ENCODE results near the gene BLTP3A. TPM values are rescaled to one million over a fixed set of nuclear protein-coding genes. Genes with fewer than 3 reads are reported as not detected.
"Not testable (repeated sequence)": the region's sequence is repeated elsewhere in the genome, so short reads cannot be mapped to it uniquely, and the experiment has no call there.

BLTP3A gene
- polyA plus RNA-seq, 1 donor from 2014 or later: 11.2 TPM

DNA sequence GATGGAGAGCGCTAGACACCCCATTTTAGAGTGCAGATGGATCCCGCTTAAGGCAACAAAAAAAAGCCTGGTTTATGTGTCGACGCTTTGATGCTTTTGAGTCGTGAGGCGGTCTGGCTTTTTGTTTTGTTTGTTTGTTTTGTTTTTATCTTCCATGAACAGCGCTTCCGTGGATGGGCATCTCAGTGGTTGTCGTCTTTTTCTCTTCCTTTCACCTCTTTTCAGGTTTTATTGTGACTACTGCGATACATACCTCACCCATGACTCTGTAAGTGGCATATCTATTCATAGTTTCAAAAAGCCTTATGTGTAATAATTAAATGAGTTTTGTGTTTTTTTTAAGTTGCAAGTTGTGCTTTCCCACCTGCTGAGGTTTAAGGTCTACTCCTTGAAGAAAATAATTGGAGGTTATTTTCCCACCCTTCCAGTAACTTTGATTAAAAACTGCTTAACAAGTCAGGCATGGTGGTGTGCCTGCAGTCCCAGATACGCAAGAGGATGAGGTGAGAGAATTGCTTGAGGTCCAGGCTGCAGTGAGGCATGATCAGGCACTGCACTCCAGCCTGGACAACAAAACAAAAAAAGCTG is 34.1 kb upstream of the BLTP3A start:
- Histone ChIP-seq H3K9me2 (ENCODE audit: insufficient read depth, low read length) (no peaks in the 10 kb centered on the region), H3K9ac (ENCODE audit: low read length) (peak overlapping the region; percentile 86), H3K9me3 (ENCODE audit: low read length) (no peaks in the 10 kb centered on the region), H3K27me3 (ENCODE audit: insufficient read depth, low read depth, low read length) (no peaks in the 10 kb centered on the region), H3K27ac (ENCODE audit: low read length) (peak overlapping the region; percentile 90), H3K79me2 (replicated peaks; ENCODE audit: insufficient read depth, low read length) (peaks cover 24% of the 10 kb centered on the region), H2AFZ (ENCODE audit: low read depth, low read length) (peak overlapping the region; percentile 83), H3K36me3 (ENCODE audit: insufficient read depth, low read length) (no peaks in the 10 kb centered on the region), H3F3A (ENCODE audit: insufficient read depth, low read length, poor library complexity, severe bottlenecking) (no peaks in the 10 kb centered on the region), H3K4me2 (ENCODE audit: low read length) (peak overlapping the region; percentile 96), H4K20me1 (ENCODE audit: insufficient read depth) (no peaks in the 10 kb centered on the region), H3K4me3 (ENCODE audit: low read length) (peak overlapping the region; percentile 84)
- peak; percentile 8 for TF ChIP-seq MXI1 (conservative IDR thresholded peaks at IDR 0.05; ENCODE audit: poor library complexity, severe bottlenecking)
- TF ChIP-seq, protein P1, sequence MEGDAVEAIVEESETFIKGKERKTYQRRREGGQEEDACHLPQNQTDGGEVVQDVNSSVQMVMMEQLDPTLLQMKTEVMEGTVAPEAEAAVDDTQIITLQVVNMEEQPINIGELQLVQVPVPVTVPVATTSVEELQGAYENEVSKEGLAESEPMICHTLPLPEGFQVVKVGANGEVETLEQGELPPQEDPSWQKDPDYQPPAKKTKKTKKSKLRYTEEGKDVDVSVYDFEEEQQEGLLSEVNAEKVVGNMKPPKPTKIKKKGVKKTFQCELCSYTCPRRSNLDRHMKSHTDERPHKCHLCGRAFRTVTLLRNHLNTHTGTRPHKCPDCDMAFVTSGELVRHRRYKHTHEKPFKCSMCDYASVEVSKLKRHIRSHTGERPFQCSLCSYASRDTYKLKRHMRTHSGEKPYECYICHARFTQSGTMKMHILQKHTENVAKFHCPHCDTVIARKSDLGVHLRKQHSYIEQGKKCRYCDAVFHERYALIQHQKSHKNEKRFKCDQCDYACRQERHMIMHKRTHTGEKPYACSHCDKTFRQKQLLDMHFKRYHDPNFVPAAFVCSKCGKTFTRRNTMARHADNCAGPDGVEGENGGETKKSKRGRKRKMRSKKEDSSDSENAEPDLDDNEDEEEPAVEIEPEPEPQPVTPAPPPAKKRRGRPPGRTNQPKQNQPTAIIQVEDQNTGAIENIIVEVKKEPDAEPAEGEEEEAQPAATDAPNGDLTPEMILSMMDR (IDR thresholded peaks at IDR 0.05; ENCODE audit: poor library complexity, severe bottlenecking): no peak

GRCh38 chr6:34760108-34760507 is 31.8 kb upstream of the BLTP3A start:
- no peaks in the 10 kb centered on the region for H3K27me3 ChIP-seq (ENCODE audit: insufficient read depth, low read depth, low read length)
- H3K27ac ChIP-seq (ENCODE audit: low read length): no peak overlapping the region
- peaks cover 24% of the 10 kb centered on the region for H3K79me2 ChIP-seq (replicated peaks; ENCODE audit: insufficient read depth, low read length)
- no peaks in the 10 kb centered on the region for H3K9me3 ChIP-seq (ENCODE audit: low read length)
- TF ChIP-seq, protein P1 (IDR thresholded peaks at IDR 0.05; ENCODE audit: poor library complexity, severe bottlenecking): no peak
- TF ChIP-seq EP300 (conservative IDR thresholded peaks at IDR 0.05; ENCODE audit: poor library complexity, severe bottlenecking): no peak
- TF ChIP-seq POLR2AphosphoS5 (IDR thresholded peaks at IDR 0.05): no peak
- TF ChIP-seq TAF1 (IDR thresholded peaks at IDR 0.05; ENCODE audit: low read depth): no peak
- TF ChIP-seq RAD21 (conservative IDR thresholded peaks at IDR 0.05): no peak
- no peak for TF ChIP-seq MXI1 (conservative IDR thresholded peaks at IDR 0.05; ENCODE audit: poor library complexity, severe bottlenecking)
- TF ChIP-seq, protein P2, sequence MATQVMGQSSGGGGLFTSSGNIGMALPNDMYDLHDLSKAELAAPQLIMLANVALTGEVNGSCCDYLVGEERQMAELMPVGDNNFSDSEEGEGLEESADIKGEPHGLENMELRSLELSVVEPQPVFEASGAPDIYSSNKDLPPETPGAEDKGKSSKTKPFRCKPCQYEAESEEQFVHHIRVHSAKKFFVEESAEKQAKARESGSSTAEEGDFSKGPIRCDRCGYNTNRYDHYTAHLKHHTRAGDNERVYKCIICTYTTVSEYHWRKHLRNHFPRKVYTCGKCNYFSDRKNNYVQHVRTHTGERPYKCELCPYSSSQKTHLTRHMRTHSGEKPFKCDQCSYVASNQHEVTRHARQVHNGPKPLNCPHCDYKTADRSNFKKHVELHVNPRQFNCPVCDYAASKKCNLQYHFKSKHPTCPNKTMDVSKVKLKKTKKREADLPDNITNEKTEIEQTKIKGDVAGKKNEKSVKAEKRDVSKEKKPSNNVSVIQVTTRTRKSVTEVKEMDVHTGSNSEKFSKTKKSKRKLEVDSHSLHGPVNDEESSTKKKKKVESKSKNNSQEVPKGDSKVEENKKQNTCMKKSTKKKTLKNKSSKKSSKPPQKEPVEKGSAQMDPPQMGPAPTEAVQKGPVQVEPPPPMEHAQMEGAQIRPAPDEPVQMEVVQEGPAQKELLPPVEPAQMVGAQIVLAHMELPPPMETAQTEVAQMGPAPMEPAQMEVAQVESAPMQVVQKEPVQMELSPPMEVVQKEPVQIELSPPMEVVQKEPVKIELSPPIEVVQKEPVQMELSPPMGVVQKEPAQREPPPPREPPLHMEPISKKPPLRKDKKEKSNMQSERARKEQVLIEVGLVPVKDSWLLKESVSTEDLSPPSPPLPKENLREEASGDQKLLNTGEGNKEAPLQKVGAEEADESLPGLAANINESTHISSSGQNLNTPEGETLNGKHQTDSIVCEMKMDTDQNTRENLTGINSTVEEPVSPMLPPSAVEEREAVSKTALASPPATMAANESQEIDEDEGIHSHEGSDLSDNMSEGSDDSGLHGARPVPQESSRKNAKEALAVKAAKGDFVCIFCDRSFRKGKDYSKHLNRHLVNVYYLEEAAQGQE (IDR thresholded peaks at IDR 0.05; ENCODE audit: borderline replicate concordance): no peak
- no peak for TF ChIP-seq EZH2 (IDR thresholded peaks at IDR 0.05; ENCODE audit: borderline replicate concordance, insufficient read depth, low read length, poor library complexity, severe bottlenecking)
- TF ChIP-seq SMC3 (conservative IDR thresholded peaks at IDR 0.05; ENCODE audit: poor library complexity): no peak
- H3K4me2 ChIP-seq (ENCODE audit: low read length): no peak overlapping the region
- no peak overlapping the region for H3K4me3 ChIP-seq (ENCODE audit: low read length)
- no peaks in the 10 kb centered on the region for H3F3A ChIP-seq (ENCODE audit: insufficient read depth, low read length, poor library complexity, severe bottlenecking)
- H3K9ac ChIP-seq (ENCODE audit: low read length): no peak overlapping the region
- no peak overlapping the region for H2AFZ ChIP-seq (ENCODE audit: low read depth, low read length)
- no peaks in the 10 kb centered on the region for H3K9me2 ChIP-seq (ENCODE audit: insufficient read depth, low read length)
- H3K36me3 ChIP-seq (ENCODE audit: insufficient read depth, low read length): no peaks in the 10 kb centered on the region
- no peaks in the 10 kb centered on the region for H4K20me1 ChIP-seq (ENCODE audit: insufficient read depth)

DNA sequence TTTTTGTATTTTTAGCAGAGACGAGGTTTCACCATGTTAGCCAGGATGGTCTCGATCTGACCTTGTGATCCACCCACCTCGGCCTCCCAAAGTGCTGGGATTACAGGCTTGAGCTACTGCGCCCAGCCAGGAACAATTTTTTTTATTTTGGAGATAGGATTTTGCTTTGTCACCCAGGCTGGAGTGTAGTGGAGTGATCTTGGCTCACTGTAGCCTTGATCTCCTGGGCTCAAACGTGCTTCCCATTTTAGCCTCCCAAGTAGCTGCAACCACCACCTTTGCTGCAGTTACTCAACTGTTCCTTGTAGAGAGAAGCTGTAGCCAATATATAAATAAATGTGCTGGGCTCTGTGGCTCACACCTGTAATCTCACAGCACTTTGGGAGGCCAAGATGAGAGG is 30.2 kb upstream of the BLTP3A start:
- not testable (repeated sequence) for H3K9ac ChIP-seq (ENCODE audit: low read length); H2AFZ ChIP-seq (ENCODE audit: low read depth, low read length); H3K9me3 ChIP-seq (ENCODE audit: low read length); H3K27ac ChIP-seq (ENCODE audit: low read length); H3F3A ChIP-seq (ENCODE audit: insufficient read depth, low read length, poor library complexity, severe bottlenecking); H3K36me3 ChIP-seq (ENCODE audit: insufficient read depth, low read length); H3K9me2 ChIP-seq (ENCODE audit: insufficient read depth, low read length); H3K4me2 ChIP-seq (ENCODE audit: low read length); H3K4me3 ChIP-seq (ENCODE audit: low read length); H4K20me1 ChIP-seq (ENCODE audit: insufficient read depth); H3K27me3 ChIP-seq (ENCODE audit: insufficient read depth, low read depth, low read length)
- peaks cover 24% of the 10 kb centered on the region for H3K79me2 ChIP-seq (replicated peaks; ENCODE audit: insufficient read depth, low read length)
